DMS114 treated with DMSO at 0.1 percent for 48 hours (cell line): ENCODE results near the gene DNAJC15.

Source experiments
- DNase-seq: peaks from one replicate; lab custom pipeline; 2025; ENCODE audit not compliant: unreplicated experiment; lab: John Stamatoyannopoulos, UW

DNAJC15 gene

GRCh38 chr13:43124490-43124889, 101.1 kb downstream of the DNAJC15 start:
- no peak for DNase-seq

- no peak for DNase-seq
Observed at GRCh38 chr13:43126420-43126819, 103.0 kb downstream of the DNAJC15 start.

GRCh38 chr13:43127103-43127798, 103.9 kb downstream of the DNAJC15 start:
- DNase-seq: no peak

- no peak for DNase-seq
Observed at GRCh38 chr13:43127827-43128226, 104.4 kb downstream of the DNAJC15 start.

GRCh38 chr13:43128504-43128961, 105.1 kb downstream of the DNAJC15 start:
- no peak for DNase-seq

GRCh38 chr13:43129066-43129465, 105.7 kb downstream of the DNAJC15 start:
- no peak for DNase-seq

- DNase-seq: no peak
Observed at GRCh38 chr13:43129511-43130110, 106.2 kb downstream of the DNAJC15 start.

- DNase-seq: no peak
Observed at GRCh38 chr13:43132257-43132656, 108.9 kb downstream of the DNAJC15 start.

- no peak for DNase-seq
Observed at GRCh38 chr13:43132911-43133310, 109.5 kb downstream of the DNAJC15 start.

- no peak for DNase-seq
Observed at GRCh38 chr13:43133792-43134191, 110.4 kb downstream of the DNAJC15 start.

GRCh38 chr13:43134868-43135267, 111.5 kb downstream of the DNAJC15 start:
- DNase-seq: no peak

GRCh38 chr13:43135516-43135915, 112.1 kb downstream of the DNAJC15 start:
- no peak for DNase-seq

GRCh38 chr13:43136920-43137575, 113.7 kb downstream of the DNAJC15 start:
- DNase-seq: no peak

GRCh38 chr13:43139211-43139610, 115.8 kb downstream of the DNAJC15 start:
- no peak for DNase-seq

- DNase-seq: no peak
Observed at GRCh38 chr13:43139921-43140320, 116.5 kb downstream of the DNAJC15 start.

- DNase-seq: no peak
Observed at GRCh38 chr13:43140985-43141384, 117.6 kb downstream of the DNAJC15 start.

GRCh38 chr13:43141685-43142084, 118.3 kb downstream of the DNAJC15 start:
- no peak for DNase-seq

- DNase-seq: no peak
Observed at GRCh38 chr13:43143591-43143990, 120.2 kb downstream of the DNAJC15 start.

- DNase-seq: no peak
Observed at GRCh38 chr13:43145534-43146196, 122.3 kb downstream of the DNAJC15 start.

- no peak for DNase-seq
Observed at GRCh38 chr13:43146400-43146799, 123.0 kb downstream of the DNAJC15 start.

- DNase-seq: no peak
Observed at GRCh38 chr13:43150369-43151207, 127.2 kb downstream of the DNAJC15 start.
